Dedifferentiated amniotic fluid mesenchymal stem cell (primary cell): ENCODE measurements around the gene NUDT14.

Experiments used
- DNase-seq: peaks from one replicate; pipeline ENCODE4 v3.0.0-alpha.2; 2016; ENCODE audit errors: extremely low spot score

The NUDT14 gene

GRCh38 chr14:105198588-105198987 is 17.5 kb upstream of the NUDT14 start:
- DNase-seq = no peak

- peak; percentile 62 for DNase-seq
Measured at GRCh38 chr14:105197211-105197641, 16.1 kb upstream of the NUDT14 start.

- DNase-seq = no peak
Measured at GRCh38 chr14:105196265-105196960, 15.3 kb upstream of the NUDT14 start.

GRCh38 chr14:105195522-105196264 is 14.6 kb upstream of the NUDT14 start:
- DNase-seq = no peak

GRCh38 chr14:105195051-105195450 is 13.9 kb upstream of the NUDT14 start:
- no peak for DNase-seq

- DNase-seq = no peak
Measured at GRCh38 chr14:105193916-105194782, 13.0 kb upstream of the NUDT14 start.

- DNase-seq = no peak
Measured at GRCh38 chr14:105192866-105193731, 12.0 kb upstream of the NUDT14 start.

GRCh38 chr14:105187935-105188524 is 6.9 kb upstream of the NUDT14 start:
- DNase-seq = no peak

- DNase-seq = no peak
Measured at GRCh38 chr14:105187116-105187515, 6.0 kb upstream of the NUDT14 start.

- no peak for DNase-seq
Measured at GRCh38 chr14:105185973-105186372, 4.9 kb upstream of the NUDT14 start.

- DNase-seq = no peak
Measured at GRCh38 chr14:105185001-105185400, 3.9 kb upstream of the NUDT14 start.

GRCh38 chr14:105184461-105184860 is 3.3 kb upstream of the NUDT14 start:
- no peak for DNase-seq

- DNase-seq = no peak
Measured at GRCh38 chr14:105182296-105183020, 1.3 kb upstream of the NUDT14 start.

GRCh38 chr14:105181549-105182295 is 610 bp upstream of the NUDT14 start:
- no peak for DNase-seq

GRCh38 chr14:105179191-105179590 is 1.9 kb downstream of the NUDT14 start:
- no peak for DNase-seq

- no peak for DNase-seq
Measured at GRCh38 chr14:105178868-105179140, 2.3 kb downstream of the NUDT14 start.

GRCh38 chr14:105178069-105178867 is 2.8 kb downstream of the NUDT14 start:
- DNase-seq = no peak

GRCh38 chr14:105177082-105177481 is 4.0 kb downstream of the NUDT14 start:
- no peak for DNase-seq

GRCh38 chr14:105176513-105176912 is 4.6 kb downstream of the NUDT14 start:
- no peak for DNase-seq
